DND-41 (cell line): ENCODE data around the gene GPR176.

Source experiments
- EZH2 ChIP-seq: IDR thresholded peaks from 3 replicates; pipeline ENCODE4 v1.6.1; 2012; ENCODE audit warnings: borderline replicate concordance, low read depth, mild to moderate bottlenecking, moderate library complexity, low read length, inconsistent platforms; ENCODE audit not compliant: severe bottlenecking
- TF ChIP-seq, protein P1 (sequence below): IDR thresholded peaks from 2 replicates; pipeline ENCODE4 v1.5.1; 2012; ENCODE audit warnings: borderline replicate concordance, low read length, moderate library complexity, mild to moderate bottlenecking; ENCODE audit not compliant: poor library complexity, severe bottlenecking; ENCODE audit errors: extremely low read depth

DNA sequence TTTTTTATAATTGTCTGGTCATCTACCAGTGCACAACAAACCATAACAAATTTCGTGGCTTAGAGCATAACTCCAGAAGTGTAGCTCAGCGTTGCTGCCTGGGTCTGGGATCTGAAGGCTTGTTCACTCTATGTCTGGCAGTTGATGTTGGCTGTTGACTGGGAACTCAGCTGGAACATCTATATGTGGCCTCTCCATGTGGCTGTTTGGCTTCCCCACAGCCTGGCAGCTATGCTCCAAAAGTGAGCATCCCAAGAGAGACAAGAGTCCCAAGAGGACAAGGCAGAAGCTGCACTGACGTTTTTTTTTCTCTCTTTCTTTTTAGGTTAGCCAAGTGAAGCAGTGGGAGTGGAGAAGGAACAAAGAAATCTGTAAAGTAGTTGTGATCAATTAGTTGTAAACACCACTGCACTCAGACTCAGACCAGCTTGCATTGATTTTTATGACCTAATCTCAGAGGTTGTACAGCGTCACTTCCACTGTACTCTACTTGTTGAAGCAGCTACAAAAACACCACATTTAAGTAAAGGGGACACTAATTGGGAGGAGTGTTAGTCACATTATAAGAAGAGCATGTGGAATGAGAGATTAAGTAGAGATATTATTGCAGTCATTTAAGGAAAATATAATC lies 2.5 kb upstream of the GPR176 start:
- TF ChIP-seq, protein P1, sequence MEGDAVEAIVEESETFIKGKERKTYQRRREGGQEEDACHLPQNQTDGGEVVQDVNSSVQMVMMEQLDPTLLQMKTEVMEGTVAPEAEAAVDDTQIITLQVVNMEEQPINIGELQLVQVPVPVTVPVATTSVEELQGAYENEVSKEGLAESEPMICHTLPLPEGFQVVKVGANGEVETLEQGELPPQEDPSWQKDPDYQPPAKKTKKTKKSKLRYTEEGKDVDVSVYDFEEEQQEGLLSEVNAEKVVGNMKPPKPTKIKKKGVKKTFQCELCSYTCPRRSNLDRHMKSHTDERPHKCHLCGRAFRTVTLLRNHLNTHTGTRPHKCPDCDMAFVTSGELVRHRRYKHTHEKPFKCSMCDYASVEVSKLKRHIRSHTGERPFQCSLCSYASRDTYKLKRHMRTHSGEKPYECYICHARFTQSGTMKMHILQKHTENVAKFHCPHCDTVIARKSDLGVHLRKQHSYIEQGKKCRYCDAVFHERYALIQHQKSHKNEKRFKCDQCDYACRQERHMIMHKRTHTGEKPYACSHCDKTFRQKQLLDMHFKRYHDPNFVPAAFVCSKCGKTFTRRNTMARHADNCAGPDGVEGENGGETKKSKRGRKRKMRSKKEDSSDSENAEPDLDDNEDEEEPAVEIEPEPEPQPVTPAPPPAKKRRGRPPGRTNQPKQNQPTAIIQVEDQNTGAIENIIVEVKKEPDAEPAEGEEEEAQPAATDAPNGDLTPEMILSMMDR, result no peak
- no peak for TF ChIP-seq EZH2
